GM21367 (cell line): ENCODE results near the gene RAB12.
"Not testable (repeated sequence)": the region's sequence is repeated elsewhere in the genome, so short reads cannot be mapped to it uniquely, and the experiment has no call there.

ENCODE experiments used
- ATAC-seq: cut with Tn5 transposase; IDR thresholded peaks from one replicate; pipeline ENCODE4 v1.9.1; 2021; ENCODE audit not compliant: unreplicated experiment

Gene RAB12

GRCh38 chr18:8643326-8643878 is 34.2 kb downstream of the RAB12 start:
- ATAC-seq: no peak

- not testable (repeated sequence) for ATAC-seq
Observed at GRCh38 chr18:8647359-8647758, 38.1 kb downstream of the RAB12 start.

- ATAC-seq: not testable (repeated sequence)
Observed at GRCh38 chr18:8651478-8652261, 42.4 kb downstream of the RAB12 start.

- ATAC-seq: no peak
Observed at GRCh38 chr18:8654503-8655451, 45.5 kb downstream of the RAB12 start.

- ATAC-seq: no peak
Observed at GRCh38 chr18:8656232-8656631, 47.0 kb downstream of the RAB12 start.

- ATAC-seq: no peak
Observed at GRCh38 chr18:8657050-8657820, 48.0 kb downstream of the RAB12 start.

- ATAC-seq: no peak
Observed at GRCh38 chr18:8657873-8658470, 48.7 kb downstream of the RAB12 start.

- ATAC-seq: no peak
Observed at GRCh38 chr18:8658858-8659485, 49.7 kb downstream of the RAB12 start.

GRCh38 chr18:8659609-8660242 is 50.5 kb downstream of the RAB12 start:
- ATAC-seq: no peak

GRCh38 chr18:8660316-8660715 is 51.1 kb downstream of the RAB12 start:
- no peak for ATAC-seq

- ATAC-seq: no peak
Observed at GRCh38 chr18:8661754-8662559, 52.7 kb downstream of the RAB12 start.

GRCh38 chr18:8662560-8663255 is 53.5 kb downstream of the RAB12 start:
- ATAC-seq: no peak

GRCh38 chr18:8667846-8668245 is 58.6 kb downstream of the RAB12 start:
- ATAC-seq: no peak

GRCh38 chr18:8668381-8668780 is 59.1 kb downstream of the RAB12 start:
- no peak for ATAC-seq

- no peak for ATAC-seq
Observed at GRCh38 chr18:8669571-8669970, 60.3 kb downstream of the RAB12 start.

- ATAC-seq: peak; percentile 78
Observed at GRCh38 chr18:8673256-8674209, 64.3 kb downstream of the RAB12 start.

- no peak for ATAC-seq
Observed at GRCh38 chr18:8675057-8675456, 65.8 kb downstream of the RAB12 start.
